ENCODE data around the gene MICAL1. TPM values are rescaled to one million over a fixed set of nuclear protein-coding genes. Genes with fewer than 3 reads are reported as not detected.

Gene MICAL1
- total RNA-seq, 4 donors from 2014 or later: 45.4 to 91.0 (median 70.3) TPM

DNA sequence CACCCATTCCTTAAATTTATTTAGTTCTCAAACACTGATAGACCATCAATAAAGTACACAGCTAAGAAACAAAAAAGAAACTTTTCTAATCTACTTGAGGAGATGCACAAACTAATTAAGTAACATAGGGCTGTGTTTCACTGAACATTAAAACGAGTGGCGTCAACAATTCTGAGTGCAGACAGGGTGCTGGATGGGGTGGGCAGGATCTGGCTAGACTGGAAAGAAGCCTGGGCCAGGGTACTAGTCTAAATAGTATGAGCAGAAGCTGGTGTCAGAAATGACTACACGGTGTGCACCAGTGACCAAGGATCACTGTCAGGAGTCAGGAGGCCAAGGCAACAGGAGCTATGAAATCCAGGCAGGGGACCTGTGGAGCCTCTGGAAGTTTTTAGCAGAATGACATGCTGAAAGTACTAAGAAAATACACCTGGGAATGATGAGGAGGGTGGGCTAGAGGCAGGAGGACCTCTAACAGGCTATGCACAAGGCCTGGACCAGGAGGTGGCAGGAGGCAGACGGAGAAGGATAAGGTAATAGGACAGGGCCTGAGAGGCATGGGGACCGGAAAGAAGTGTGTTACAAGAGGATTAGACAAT lies 14.1 kb upstream of the MICAL1 start:
- whole genome bisulfite sequencing, 2 donors: 87 to 89% methylated on average over 5 of the region's 5 CpGs
- no peaks in the 10 kb centered on the region for H3K27me3 ChIP-seq
- no peak overlapping the region for H3K4me3 ChIP-seq
- H3K36me3 ChIP-seq: peaks cover 0 to 93% (median 13%) of the 10 kb centered on the region in 3 donors
- TF ChIP-seq EP300 (IDR thresholded peaks at IDR 0.05) (no peak), POLR2A (IDR thresholded peaks at IDR 0.05) (no peak)
- TF ChIP-seq, protein P1, sequence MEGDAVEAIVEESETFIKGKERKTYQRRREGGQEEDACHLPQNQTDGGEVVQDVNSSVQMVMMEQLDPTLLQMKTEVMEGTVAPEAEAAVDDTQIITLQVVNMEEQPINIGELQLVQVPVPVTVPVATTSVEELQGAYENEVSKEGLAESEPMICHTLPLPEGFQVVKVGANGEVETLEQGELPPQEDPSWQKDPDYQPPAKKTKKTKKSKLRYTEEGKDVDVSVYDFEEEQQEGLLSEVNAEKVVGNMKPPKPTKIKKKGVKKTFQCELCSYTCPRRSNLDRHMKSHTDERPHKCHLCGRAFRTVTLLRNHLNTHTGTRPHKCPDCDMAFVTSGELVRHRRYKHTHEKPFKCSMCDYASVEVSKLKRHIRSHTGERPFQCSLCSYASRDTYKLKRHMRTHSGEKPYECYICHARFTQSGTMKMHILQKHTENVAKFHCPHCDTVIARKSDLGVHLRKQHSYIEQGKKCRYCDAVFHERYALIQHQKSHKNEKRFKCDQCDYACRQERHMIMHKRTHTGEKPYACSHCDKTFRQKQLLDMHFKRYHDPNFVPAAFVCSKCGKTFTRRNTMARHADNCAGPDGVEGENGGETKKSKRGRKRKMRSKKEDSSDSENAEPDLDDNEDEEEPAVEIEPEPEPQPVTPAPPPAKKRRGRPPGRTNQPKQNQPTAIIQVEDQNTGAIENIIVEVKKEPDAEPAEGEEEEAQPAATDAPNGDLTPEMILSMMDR (IDR thresholded peaks at IDR 0.05): no peak
- no peaks in the 10 kb centered on the region for H3K9me3 ChIP-seq
- DNase-seq (ENCODE audit: low spot score in 2 of 2): no peak
- peaks cover 0 to 5% (median 2%) of the 10 kb centered on the region in 4 donors for H3K4me1 ChIP-seq
- H3K27ac ChIP-seq: no peak overlapping the region

DNA sequence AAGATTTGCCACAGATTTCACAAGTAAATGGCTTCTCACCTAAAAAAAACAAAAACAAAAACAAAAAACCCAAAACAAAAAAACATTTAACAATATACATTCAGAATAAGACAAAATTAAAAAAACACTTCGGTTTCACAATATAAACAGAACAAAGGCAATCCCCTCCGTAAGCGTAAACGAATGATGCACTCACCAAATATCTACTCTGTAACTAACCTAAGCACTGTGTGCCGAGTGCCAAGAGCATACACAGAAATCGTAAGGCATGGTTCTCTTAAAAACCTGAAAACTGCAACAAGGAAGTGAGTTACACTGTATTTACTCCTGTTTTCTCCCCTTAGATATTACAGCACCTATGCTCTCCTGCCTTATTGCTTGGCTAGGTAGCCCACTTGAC lies 12.1 kb upstream of the MICAL1 start:
- H3K36me3 ChIP-seq: peaks cover 0 to 89% (median 4%) of the 10 kb centered on the region in 3 donors

DNA sequence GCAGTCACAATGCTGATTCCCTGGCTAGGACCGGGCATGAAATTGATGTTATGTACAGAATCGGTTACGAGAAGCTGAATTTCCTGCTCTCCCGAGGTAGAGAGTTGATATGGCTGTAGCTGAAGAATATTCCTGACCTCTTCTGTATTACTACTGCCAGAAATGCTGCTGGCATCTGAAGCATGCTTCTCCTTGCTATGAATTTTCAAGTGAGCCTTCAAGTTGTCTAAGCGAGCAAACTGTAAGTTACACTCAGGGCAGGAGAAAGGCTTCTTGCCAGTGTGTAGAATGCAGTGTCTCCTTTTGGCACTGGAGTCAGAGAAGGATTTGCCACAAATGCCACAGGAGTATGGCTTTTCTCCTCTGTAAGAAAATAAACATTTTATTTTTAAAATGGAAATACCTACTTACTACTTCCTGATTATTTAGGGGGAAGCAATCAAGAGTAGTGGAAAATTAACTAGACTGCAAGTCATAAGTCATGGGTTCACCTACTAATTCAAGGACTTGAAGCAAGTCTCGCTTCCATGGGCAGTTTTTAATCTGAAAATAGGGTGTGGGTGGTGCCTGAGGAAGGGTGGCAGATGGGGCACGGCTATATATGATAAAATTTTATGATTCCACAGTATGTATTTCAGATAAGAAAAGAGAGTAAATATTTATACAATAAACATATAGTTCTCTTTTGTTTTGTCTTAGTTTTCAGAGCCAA lies 10.8 kb upstream of the MICAL1 start:
- WGBS, 2 donors: 84 to 86% methylated on average over 7 of the region's 7 CpGs
- Histone ChIP-seq H3K27me3 (no peaks in the 10 kb centered on the region), H3K27ac (no peak overlapping the region), H3K4me3 (no peak overlapping the region), H3K4me1 (no peaks in the 10 kb centered on the region), H3K9me3 (no peaks in the 10 kb centered on the region), H3K36me3 (peaks cover 0 to 88% (median 4%) of the 10 kb centered on the region in 3 donors)
- TF ChIP-seq EP300 (IDR thresholded peaks at IDR 0.05) (no peak), POLR2A (IDR thresholded peaks at IDR 0.05) (no peak)
- TF ChIP-seq, protein P1 (IDR thresholded peaks at IDR 0.05): no peak
- no peak for DNase-seq (ENCODE audit: low spot score in 2 of 2)

More for the DNA sequence above, 12.1 kb upstream of the MICAL1 start:
- TF ChIP-seq, protein P1 (IDR thresholded peaks at IDR 0.05): no peak
- Histone ChIP-seq H3K4me3 (no peak overlapping the region), H3K27ac (no peak overlapping the region), H3K9me3 (no peaks in the 10 kb centered on the region), H3K27me3 (no peaks in the 10 kb centered on the region), H3K4me1 (peaks cover 0 to 5% (median 0%) of the 10 kb centered on the region in 4 donors)
- DNase-seq (ENCODE audit: low spot score in 2 of 2): no peak
- 93% methylated on average over 6 of the region's 6 CpGs for WGBS, 2 donors

DNA sequence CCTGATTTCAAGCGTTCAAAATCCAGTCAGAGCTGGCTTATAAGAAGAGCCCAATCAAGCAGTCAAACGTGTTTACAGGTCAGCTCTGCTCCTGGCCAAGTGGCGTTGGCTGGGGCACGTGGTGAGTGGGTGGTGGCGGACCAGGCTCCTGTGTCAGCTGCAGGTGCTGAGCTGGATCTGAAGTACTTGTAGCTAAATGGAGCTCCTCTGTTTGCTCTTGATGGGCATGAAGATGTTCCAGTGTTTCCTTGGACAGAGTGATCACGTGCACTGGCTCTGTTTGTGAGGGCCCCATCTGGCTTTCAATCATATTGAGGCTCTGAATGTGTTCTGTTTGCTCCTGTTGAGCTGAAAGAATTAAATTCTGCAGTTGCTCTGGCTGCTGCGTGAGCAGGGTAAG lies 10.2 kb upstream of the MICAL1 start:
- no peaks in the 10 kb centered on the region for H3K27me3 ChIP-seq
- no peak for DNase-seq (ENCODE audit: low spot score in 2 of 2)
- H3K27ac ChIP-seq: no peak overlapping the region
- 72 to 73% methylated on average over 7 of the region's 7 CpGs for WGBS, 2 donors
- no peak for TF ChIP-seq EP300 (IDR thresholded peaks at IDR 0.05)
- TF ChIP-seq, protein P1 (IDR thresholded peaks at IDR 0.05): no peak
- no peak for TF ChIP-seq POLR2A (IDR thresholded peaks at IDR 0.05)
- no peaks in the 10 kb centered on the region for H3K4me1 ChIP-seq
- peaks cover 0 to 88% (median 4%) of the 10 kb centered on the region in 3 donors for H3K36me3 ChIP-seq
- no peak overlapping the region for H3K4me3 ChIP-seq
- H3K9me3 ChIP-seq: no peaks in the 10 kb centered on the region

All from tibial nerve (tissue), 4 donors.